Osteoblast (primary cell): ENCODE results near the gene USF2. TPM values are rescaled to one million over a fixed set of nuclear protein-coding genes. Genes with fewer than 3 reads are reported as not detected.
A peak's percentile ranks its signal among the peaks of the same experiment; 100 is the strongest.

Experiments used
- DNase-seq: peaks from one replicate; pipeline ENCODE4 v3.0.0; 2011; ENCODE audit warnings: low spot score, mixed read lengths; ENCODE audit not compliant: insufficient read length; ENCODE audit errors: missing footprints
- H2AFZ ChIP-seq: 2 replicates; pipeline ENCODE4 v1.6.0; 2011; ENCODE audit warnings: mild to moderate bottlenecking, low read length
- H3K27ac ChIP-seq: 2 replicates; pipeline ENCODE4 v1.5.1; 2011; ENCODE audit warnings: mild to moderate bottlenecking, low read depth, low read length, moderate library complexity
- H3K27me3 ChIP-seq: 2 replicates; pipeline ENCODE4 v1.6.0; 2012; ENCODE audit warnings: mild to moderate bottlenecking, control low read depth, inconsistent platforms, low read length, moderate library complexity; ENCODE audit not compliant: insufficient read depth
- H3K36me3 ChIP-seq: 2 replicates; pipeline ENCODE4 v1.5.1; 2011; ENCODE audit warnings: mild to moderate bottlenecking, low read length, control low read depth, moderate library complexity; ENCODE audit not compliant: insufficient read depth
- H3K4me1 ChIP-seq: 2 replicates; pipeline ENCODE4 v1.5.1; 2011; ENCODE audit warnings: mild to moderate bottlenecking, low read length, control low read depth, moderate library complexity; ENCODE audit not compliant: insufficient read depth
- H3K4me2 ChIP-seq: 2 replicates; pipeline ENCODE4 v1.6.0; 2011; ENCODE audit warnings: mild to moderate bottlenecking, low read length; ENCODE audit not compliant: insufficient read depth
- H3K4me3 ChIP-seq: fragments of 200-600 bp; sonication (generic); 3 replicates; pipeline ENCODE4 v1.5.1; 2012; ENCODE audit warnings: mild to moderate bottlenecking, low read length, inconsistent platforms; ENCODE audit not compliant: insufficient read depth
- H3K79me2 ChIP-seq: 2 replicates; pipeline ENCODE4 v1.6.0; 2012; ENCODE audit warnings: mild to moderate bottlenecking, low read length, control low read depth, inconsistent platforms; ENCODE audit not compliant: insufficient read depth
- H3K9me3 ChIP-seq: 2 replicates; pipeline ENCODE4 v1.5.1; 2011; ENCODE audit warnings: low read depth, low read length, control low read depth
- H4K20me1 ChIP-seq: 2 replicates; pipeline ENCODE4 v1.6.0; 2012; ENCODE audit warnings: mild to moderate bottlenecking, low read length, control low read depth; ENCODE audit not compliant: insufficient read depth
- total RNA-seq: library from RNA; depleted of rRNA; stranded (reverse); fragments of >200 nt; gene quantifications from 2 replicates; pipeline ENCODE4 v1.2.3, GENCODE V29; 2012
- TF ChIP-seq, protein P1 (sequence below): IDR thresholded peaks from 2 replicates; pipeline ENCODE4 v1.5.1; 2011; ENCODE audit warnings: mild to moderate bottlenecking, low read depth, low read length, moderate library complexity; ENCODE audit errors: extremely low read depth

USF2 gene
- total RNA-seq, 1 donor, result 66.2 TPM

DNA sequence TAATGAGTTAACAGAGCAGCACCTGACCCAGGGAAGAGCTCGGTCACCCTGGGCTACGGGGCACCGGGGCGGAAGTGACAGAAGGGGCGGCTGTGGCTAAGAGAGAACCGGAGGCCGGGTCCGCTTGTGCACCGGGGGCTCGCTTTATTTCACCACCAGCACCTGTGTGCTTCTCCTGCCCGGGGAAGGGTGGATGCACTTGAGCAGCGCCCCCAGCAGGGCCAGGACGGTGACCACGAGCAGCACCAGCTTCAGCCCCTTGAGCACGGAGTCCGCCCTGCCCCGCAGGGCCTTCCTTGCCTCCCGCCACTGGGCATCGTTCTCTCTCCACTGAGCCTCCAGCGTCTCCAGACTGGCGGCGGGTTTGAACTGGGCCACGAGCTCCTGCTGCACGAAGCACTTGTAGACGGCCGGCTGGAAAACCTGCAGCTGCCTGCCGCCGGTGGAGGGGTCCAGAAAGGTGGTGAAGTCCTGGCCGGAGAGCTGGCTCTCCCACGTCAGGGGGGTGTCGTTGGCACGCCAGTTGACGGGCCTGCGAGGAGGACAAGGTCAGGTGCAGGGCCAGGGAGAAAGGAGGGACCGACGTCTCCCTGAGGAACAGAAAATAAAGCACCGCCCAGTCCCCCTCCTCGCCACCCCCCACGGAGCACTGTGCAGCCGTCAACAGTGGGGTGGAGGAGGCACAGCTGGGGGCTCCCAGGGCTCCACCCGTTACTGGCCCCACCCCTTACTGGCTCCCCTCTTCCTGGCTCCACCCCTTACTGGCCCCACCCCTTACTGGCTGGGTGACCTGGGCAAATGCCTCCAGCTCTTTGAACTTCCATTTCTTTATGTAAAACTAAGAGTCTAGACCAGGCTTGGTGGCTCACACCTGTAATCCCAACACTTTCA is 43.8 kb upstream of the USF2 start:
- Histone ChIP-seq H3K9me3 (peaks cover 5% of the 10 kb centered on the region), H2AFZ (no peak overlapping the region), H3K4me2 (no peak overlapping the region), H3K27me3 (peaks cover 3% of the 10 kb centered on the region), H3K27ac (no peak overlapping the region), H3K36me3 (no peaks in the 10 kb centered on the region), H3K4me3 (no peak overlapping the region), H4K20me1 (no peaks in the 10 kb centered on the region), H3K79me2 (no peaks in the 10 kb centered on the region), H3K4me1 (no peaks in the 10 kb centered on the region)
- DNase-seq, result peak; percentile 57
- TF ChIP-seq, protein P1, sequence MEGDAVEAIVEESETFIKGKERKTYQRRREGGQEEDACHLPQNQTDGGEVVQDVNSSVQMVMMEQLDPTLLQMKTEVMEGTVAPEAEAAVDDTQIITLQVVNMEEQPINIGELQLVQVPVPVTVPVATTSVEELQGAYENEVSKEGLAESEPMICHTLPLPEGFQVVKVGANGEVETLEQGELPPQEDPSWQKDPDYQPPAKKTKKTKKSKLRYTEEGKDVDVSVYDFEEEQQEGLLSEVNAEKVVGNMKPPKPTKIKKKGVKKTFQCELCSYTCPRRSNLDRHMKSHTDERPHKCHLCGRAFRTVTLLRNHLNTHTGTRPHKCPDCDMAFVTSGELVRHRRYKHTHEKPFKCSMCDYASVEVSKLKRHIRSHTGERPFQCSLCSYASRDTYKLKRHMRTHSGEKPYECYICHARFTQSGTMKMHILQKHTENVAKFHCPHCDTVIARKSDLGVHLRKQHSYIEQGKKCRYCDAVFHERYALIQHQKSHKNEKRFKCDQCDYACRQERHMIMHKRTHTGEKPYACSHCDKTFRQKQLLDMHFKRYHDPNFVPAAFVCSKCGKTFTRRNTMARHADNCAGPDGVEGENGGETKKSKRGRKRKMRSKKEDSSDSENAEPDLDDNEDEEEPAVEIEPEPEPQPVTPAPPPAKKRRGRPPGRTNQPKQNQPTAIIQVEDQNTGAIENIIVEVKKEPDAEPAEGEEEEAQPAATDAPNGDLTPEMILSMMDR, result no peak

DNA sequence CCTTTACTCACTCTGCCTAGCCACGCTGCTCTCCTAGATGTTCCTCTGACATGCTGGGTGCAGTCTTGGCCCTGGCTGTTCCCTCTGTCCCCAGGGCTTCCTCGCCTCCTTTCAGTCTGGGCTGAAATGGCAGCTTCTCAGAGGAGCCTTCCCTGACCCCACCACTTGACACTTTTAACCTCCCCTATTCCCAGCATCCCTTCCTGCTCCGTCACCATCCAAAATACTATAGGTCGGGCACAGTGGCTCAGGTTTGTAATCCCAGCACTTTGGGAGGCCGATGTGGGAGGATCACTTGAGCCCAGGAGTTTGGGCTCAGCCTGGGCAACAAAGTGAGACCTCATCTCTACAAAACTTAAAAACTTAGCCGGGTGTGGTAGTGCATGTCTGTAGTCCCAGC is 42.8 kb upstream of the USF2 start:
- Histone ChIP-seq H3K9me3 (peaks cover 5% of the 10 kb centered on the region), H3K4me1 (no peaks in the 10 kb centered on the region), H3K4me3 (no peak overlapping the region), H3K4me2 (no peak overlapping the region), H3K27ac (no peak overlapping the region), H3K36me3 (no peaks in the 10 kb centered on the region), H3K27me3 (peaks cover 3% of the 10 kb centered on the region), H2AFZ (no peak overlapping the region), H3K79me2 (no peaks in the 10 kb centered on the region), H4K20me1 (no peaks in the 10 kb centered on the region)
- no peak for DNase-seq
- TF ChIP-seq, protein P1, result no peak

DNA sequence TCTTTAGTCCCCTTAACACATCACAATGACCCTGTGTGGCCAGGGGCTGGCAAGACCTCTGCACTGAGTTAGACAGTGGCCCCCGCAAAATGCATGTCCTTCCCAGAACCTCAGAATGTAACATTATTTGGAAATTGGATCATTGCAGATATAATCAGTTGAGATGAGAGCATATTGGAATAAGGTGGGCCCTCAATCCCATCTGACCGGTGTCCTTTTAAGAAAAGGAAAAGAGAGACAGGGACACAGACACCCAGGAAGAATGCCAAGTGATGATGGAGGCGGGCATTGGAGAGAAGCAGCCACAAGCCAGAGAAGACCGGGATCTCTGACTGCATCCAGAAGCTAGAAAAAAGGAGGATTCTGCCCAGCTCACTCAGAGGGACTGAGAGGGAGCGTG is 42.0 kb upstream of the USF2 start:
- Histone ChIP-seq H3K36me3 (no peaks in the 10 kb centered on the region), H3K9me3 (peaks cover 5% of the 10 kb centered on the region), H3K4me3 (no peak overlapping the region), H3K27ac (no peak overlapping the region), H2AFZ (no peak overlapping the region), H3K4me2 (no peak overlapping the region), H3K79me2 (no peaks in the 10 kb centered on the region), H4K20me1 (no peaks in the 10 kb centered on the region), H3K27me3 (peaks cover 6% of the 10 kb centered on the region), H3K4me1 (no peaks in the 10 kb centered on the region)
- DNase-seq, result no peak
- TF ChIP-seq, protein P1, result no peak

DNA sequence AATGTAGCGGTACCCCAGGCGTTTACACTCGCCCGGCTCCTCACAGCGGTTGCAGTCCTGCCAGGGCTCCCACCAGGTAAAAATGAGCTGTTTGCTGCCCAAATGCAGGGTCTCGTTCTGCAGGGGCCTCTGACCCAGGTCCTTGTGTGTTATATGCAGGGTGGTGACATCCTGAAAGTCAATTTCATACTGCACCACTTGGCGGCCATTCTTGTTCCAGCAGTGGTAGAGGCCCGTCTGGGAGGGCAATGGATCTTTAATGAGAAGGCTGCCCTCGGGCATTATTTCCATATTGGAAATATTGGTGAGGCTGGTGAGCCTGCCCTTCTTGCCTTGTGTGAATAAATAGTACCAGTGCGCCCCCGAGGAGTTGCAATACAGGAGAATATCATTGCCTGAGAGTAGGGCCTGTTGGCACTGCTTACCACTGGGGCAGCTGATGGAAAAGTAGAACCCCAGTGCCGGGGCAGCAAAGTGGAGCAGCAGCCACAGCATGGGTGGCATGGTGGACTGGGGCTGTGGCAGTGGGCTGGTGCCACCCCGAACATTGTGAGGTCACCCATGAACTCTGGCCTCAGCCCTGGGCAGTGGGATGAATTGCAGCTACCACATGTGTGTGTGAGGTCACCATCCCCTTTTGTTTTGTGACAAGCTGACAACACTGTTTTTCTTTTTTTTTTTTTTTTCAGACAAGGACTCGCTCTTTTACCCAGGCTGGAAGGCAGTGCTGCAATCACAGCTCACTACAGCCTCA is 40.4 kb upstream of the USF2 start, which contains the start of gene FAM187B:
Gene FAM187B (minus strand): TSS at position 563 of the 754 bp plus-strand sequence. CDS start 59 bp downstream, at position 504.
- no peak within 1 kb of the TSS for H3K4me3 ChIP-seq
- no peaks in the 10 kb centered on the region for H3K79me2 ChIP-seq
- no peak within 1 kb of the TSS for H3K4me2 ChIP-seq
- H3K27me3 ChIP-seq, result peaks cover 6% of the 10 kb centered on the region
- H3K27ac ChIP-seq, result no peak within 1 kb of the TSS
- no peaks in the 10 kb centered on the region for H3K4me1 ChIP-seq
- no peaks in the 10 kb centered on the region for H3K36me3 ChIP-seq
- no peaks in the 10 kb centered on the region for H4K20me1 ChIP-seq
- no peak within 1 kb of the TSS for H2AFZ ChIP-seq
- TF ChIP-seq, protein P1, result no peak
- DNase-seq, result no peak
- no peaks in the 10 kb centered on the region for H3K9me3 ChIP-seq
